ENCODE results near the gene NOL3.

NOL3 gene

DNA sequence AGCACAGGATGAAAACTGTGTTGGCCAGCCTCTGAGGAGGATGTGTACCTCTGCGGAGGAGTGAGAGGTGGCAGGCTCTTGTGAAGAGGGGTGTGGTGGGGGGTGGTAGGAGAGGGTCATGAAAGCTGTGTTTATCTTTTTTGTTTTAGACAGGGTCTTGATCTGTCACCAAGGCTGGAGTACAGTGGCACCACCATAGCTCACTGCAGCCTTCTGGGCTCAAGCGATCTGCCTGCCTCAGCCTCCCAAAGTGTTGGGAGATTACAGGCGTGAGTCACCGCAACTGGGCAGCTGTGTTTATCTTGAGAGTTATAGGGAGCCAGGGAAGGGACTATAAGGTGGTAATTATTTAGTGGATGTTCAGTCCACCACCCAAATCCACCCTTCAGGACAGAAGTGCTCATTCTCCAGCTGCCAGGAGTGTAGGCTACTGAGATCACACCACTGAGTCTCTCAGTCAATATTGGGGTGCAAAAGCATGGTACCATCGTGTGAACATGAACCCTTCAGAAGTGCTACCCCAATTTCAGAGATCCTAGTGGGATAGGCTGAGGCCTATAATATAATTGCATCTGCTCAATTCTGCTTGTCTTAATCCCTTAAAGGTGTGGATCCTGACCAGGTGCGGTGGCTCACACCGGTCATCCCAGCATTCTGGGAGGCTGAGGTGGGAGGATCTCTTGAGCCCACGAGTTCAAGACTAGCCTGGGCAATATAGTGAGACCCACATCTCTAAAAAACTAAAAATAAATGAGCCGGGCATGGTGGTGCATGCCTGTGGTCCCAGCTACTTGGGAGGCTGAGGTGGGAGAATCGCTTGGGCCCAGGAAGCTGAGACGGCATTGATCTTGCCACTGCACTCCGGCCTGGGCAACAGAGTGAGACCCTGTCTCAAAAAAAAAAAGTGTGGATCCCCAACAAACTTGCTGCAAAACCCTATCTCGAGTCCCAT, 20.4 kb downstream of the NOL3 start:
- DNase-seq = no peak

DNA sequence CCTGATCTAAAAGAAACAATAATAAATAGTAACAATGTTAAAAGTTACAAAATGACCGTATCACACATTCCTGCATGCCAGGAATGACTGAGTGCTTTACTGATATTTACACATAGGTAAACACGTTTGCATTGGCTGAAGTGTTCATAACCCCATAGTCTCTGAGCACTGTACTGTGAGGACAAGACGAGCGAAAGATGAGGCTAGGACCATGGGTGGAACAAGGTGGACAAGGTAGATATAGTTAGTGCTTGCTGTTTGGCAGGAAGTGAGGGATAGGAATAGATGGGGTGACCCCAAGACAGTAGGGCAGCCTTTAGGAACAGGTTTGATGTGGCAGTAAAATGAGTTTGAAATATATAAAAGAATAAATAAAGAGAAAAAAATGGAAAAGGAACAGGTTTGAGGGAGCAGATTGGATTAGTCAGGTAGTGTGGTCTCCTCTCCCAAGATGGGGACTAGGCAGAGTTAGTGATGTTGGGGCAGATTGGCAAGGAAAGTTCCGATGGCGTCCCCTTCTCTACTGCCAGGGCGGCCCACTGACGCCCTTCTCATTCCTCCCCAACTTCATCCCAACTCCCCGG, 21.2 kb downstream of the NOL3 start:
- DNase-seq = no peak

DNA sequence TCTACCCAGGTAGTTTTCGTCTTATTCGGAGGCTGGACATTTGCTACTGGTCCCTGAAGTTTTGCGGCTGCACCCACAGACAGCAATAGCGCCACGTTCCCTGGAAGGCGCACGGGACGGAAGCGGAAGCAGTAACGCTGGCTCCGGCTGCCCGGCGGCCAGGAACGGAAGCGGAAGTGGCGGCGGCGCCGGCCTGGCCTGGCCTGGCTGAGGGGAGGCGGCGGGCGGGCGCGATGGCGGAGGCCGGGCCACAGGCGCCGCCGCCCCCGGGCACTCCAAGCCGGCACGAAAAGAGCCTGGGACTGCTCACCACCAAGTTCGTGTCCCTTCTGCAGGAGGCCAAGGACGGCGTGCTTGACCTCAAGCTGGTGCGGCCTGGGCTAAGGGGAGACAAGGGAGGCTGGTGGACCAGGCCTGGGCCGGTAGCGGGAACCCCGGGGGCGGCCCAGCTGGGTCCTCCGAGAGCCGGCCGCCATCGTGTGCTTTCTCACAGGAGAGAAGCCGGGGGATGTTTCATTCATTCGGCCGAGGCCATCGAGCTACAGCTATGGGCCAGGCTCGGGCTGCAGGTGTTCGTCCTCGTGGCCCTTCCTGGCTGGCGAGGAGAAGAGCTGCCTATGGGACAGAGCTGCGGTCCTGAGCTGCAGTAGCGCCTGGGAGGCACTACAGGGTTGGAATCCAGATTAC, 21.8 kb downstream of the NOL3 start, which contains the start of gene E2F4:
TSS of gene E2F4 (plus strand) at position 161 of the 687 bp plus-strand sequence. CDS start at position 234, 73 bp downstream.
- peak; percentile 91 for DNase-seq

DNA sequence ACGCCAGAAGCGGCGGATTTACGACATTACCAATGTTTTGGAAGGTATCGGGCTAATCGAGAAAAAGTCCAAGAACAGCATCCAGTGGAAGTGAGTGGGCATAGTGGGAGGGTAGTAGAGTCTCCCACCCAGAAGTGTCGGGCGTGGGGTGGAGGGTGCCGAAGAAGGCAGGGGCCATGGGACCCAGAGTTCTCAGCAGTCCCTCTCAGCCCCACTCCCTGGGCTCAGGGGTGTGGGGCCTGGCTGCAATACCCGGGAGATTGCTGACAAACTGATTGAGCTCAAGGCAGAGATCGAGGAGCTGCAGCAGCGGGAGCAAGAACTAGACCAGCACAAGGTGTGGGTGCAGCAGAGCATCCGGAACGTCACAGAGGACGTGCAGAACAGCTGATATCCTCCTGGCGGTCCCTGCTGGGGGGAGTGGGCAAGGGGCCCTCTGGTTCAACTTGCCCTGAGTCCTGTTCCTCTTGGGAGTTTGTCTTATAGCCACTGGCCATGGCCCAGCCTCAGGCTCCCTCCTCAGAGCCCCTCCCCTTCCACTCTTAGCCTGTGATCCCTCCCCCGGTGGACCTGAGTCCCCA, 22.5 kb downstream of the NOL3 start:
- no peak for DNase-seq

DNA sequence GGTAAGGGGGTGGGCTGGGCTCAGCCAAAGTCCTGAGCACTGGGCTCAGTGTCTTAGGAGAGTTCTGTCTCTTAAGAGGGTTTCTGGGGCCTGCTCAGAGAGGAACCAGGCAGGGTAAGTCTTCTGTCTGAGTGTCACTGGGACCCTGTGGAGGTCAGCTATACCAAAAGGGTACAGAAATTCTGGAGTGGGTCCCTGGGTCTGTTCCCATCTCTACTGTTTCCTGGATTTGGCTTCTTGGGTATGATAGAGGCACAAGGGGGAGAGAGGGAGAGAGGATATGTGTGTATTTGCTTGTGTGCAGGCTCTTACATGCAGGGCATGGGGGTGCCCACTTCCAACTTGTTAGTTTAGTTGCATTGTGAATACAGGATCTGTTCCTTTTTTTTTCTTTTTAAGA, 23.2 kb downstream of the NOL3 start:
- DNase-seq = no peak

DNA sequence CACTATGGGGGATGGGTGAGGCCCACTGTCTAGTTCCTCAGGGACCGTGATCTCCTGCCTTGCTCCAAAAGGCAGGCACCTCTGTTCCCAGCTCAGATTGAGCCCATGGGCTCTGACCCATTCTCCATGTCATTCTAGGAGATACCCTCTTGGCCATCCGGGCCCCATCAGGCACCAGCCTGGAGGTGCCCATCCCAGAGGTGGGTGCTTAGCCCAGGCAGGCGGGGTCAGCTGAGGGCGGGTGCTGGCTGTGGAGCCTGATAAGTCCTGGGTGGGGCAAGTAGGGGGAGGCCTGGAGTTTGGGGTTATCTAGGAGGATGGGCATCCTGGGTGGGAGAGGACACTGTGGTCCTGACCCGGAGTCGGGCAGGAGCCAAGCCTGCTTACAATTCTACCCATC, 23.9 kb downstream of the NOL3 start:
- DNase-seq = no peak

DNA sequence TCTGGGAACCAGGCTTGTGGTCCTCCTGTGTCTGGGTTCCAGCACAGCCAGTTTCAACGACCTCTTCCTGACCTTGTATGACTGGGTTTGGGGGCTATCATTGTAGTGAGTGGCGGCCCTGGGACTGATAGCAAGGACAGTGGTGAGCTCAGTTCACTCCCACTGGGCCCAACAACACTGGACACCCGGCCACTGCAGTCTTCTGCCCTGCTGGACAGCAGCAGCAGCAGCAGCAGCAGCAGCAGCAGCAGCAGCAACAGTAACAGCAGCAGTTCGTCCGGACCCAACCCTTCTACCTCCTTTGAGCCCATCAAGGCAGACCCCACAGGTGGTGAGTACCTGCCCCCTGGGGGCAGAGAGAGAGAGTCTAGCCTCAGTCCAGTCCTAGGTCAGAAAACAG, 25.3 kb downstream of the NOL3 start:
- DNase-seq = no peak

DNA sequence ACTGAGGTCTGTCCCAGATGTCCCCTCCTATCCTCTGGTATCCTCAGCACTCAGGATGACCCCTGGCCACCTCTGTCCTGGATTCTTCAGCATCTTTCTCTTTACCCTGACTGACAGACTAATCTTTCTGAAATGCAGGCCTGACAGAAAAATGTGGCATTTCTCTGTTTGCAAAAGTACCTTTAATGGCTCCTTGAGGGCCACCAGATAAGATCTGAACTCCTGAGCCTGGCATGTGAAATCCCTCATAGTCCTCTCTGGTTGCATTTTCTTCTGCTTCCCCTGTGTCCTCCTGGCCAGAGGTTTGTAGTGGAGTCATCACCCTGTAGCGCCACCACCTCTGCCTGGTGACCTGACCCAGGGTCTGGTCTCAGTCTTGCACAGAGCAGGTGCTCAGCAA, 26.5 kb downstream of the NOL3 start:
- no peak for DNase-seq

DNA sequence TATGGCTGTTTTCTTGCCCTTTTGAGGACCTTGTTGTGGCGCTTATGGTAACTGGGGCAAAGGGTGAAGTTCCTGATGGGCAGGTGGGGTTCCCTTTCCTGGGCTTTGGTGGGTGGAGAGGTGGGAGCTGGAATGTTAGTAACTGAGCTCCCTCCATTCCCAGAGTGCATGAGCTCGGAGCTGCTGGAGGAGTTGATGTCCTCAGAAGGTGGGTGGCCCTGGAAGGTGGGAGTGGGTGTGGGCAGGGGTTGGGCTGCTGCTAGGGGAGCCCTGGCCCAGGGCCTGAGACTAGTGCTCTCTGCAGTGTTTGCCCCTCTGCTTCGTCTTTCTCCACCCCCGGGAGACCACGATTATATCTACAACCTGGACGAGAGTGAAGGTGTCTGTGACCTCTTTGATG, 27.4 kb downstream of the NOL3 start:
- DNase-seq = no peak

DNA sequence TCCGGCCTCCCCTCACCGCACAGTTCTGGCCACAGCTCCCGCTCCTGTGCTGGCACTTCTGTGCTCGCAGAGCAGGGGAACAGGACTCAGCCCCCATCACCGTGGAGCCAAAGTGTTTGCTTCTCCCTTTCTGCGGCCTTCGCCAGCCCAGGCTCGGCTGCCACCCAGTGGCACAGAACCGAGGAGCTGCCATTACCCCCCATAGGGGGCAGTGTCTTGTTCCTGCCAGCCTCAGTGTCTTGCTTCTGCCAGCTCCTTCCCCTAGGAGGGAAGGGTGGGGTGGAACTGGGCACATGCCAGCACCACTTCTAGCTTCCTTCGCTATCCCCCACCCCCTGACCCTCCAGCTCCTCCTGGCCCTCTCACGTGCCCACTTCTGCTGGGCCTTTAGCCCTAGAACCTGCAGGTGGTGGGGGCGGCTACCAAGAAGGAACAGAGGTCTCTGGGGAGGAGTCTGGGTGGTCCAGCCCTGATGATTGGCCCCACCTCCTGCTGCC, 27.9 kb downstream of the NOL3 start:
- no peak for DNase-seq

DNA sequence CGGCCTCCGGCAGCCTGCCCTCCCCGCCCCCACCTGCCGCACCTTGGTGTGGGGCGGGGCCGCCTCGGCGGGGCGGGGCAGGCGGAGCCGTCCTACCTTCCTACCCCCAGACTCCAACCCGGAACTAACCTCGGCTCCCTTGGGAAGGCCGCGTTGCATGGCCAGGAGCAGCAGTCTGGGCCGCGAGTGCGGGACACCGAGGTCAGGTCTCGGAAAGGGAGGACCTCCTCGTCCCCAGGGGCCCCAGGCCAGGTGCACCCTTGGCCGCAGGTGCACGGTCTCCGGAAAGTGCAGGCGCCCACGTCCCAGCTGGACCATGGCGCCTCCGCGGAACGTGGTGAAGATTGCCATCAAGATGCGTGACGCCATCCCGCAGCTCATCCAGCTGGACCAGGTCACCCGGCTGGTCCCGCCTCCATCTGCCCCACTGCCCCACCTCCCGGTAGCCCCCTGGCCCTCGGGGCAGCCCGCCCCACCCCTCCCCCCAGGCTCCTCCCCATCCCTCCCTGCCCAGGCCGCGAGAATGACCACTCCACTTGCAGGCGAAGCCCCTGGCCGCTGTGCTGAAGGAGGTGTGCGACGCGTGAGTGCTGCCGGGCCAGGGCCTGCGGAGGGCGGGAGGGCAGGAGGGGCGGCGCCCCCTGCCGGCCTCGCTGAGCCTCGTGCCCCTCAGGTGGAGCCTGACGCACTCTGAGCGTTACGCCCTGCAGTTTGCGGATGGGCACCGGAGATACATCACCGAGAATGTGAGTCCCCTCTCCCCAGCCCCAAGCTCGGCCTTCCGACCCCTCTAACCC, 28.9 kb downstream of the NOL3 start, which contains the start of gene ELMO3:
TSS of gene ELMO3 (plus strand) at position 121 of the 797 bp plus-strand sequence. CDS start at position 317, 196 bp downstream.
- no peak for DNase-seq

DNA sequence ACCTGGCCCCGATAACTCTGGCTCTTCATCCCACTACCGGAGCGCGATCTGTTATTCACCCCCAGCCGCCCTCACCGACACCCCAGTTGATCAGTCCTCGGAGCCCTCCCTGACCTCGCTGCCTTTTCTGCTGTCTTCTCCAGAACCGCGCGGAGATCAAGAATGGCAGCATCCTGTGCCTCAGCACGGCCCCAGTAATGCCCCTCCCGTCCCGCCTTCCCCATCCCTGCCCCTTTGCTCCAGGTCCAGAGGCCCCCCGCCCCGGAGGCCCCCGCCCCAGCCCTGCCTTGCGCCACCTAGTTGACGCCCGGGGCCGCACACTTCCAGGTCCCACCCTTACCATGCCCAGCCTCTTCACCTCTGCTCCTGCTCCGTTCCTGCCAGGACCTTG, 29.5 kb downstream of the NOL3 start:
- no peak for DNase-seq

DNA sequence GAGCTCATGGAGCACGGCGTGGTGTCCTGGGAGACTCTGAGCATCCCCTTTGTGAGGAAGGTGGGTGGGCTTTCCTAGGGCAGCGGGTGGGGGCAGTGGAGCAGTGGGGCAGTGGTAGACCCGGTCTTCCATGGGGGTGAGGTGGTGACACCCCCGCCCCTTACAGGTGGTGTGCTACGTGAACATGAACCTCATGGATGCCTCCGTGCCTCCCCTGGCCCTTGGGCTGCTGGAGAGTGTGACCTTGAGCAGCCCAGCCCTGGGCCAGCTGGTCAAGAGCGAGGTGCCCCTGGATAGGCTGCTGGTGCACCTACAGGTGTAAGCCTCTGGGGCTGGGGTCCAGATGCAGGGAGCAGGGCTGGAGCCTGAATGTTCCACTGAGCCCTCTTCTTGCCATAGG, 30.2 kb downstream of the NOL3 start:
- no peak for DNase-seq

DNA sequence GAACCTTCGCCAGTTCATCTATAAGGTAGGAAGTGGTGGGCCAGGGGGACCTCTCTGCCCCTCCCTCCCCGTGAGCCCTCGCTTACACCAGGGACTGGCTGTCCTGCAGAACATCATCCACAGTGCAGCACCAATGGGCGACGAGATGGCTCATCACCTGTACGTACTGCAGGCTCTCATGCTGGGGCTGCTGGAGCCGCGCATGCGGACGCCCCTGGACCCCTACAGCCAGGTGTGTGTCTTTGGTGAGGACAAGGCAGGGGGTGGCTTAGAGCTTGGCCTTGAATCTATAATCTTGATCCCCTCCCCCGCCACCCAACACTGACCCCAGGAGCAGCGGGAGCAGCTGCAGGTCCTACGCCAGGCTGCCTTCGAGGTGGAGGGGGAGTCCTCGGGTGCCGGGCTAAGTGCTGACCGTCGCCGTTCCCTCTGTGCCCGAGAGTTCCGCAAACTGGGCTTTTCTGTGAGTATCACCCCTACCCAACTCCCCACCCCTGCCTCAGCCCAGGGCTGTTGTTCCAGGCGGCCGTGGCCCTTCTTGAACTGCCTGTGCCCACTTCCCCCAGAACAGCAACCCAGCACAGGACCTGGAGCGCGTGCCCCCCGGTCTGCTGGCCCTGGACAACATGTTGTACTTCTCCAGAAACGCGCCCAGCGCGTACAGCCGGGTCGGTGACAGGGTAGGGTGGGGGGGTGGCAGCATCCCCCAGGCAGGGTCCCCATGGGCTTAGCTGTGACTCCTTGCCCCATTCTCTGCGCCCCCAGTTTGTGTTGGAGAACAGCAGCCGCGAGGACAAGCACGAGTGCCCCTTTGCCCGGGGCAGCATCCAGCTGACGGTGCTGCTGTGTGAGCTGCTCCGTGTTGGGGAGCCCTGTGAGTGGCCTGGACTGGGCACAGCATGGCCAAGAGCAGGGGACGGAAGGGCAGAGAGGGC, 31.3 kb downstream of the NOL3 start:
- no peak for DNase-seq

DNA sequence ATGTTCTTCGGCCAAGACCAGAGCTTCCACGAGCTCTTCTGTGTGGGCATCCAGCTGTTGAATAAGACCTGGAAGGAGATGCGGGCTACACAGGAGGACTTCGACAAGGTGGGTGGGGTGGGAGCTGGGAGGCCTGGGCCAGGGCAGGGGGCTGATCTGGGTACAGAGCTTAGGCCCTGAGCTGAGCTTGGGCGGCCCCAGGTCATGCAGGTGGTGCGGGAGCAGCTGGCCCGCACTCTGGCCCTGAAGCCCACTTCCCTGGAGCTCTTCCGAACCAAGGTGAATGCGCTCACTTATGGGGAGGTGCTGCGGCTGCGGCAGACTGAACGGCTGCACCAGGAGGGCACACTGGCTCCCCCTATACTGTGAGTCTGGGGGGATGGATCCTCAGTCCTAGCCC, 32.1 kb downstream of the NOL3 start:
- DNase-seq = no peak

DNA sequence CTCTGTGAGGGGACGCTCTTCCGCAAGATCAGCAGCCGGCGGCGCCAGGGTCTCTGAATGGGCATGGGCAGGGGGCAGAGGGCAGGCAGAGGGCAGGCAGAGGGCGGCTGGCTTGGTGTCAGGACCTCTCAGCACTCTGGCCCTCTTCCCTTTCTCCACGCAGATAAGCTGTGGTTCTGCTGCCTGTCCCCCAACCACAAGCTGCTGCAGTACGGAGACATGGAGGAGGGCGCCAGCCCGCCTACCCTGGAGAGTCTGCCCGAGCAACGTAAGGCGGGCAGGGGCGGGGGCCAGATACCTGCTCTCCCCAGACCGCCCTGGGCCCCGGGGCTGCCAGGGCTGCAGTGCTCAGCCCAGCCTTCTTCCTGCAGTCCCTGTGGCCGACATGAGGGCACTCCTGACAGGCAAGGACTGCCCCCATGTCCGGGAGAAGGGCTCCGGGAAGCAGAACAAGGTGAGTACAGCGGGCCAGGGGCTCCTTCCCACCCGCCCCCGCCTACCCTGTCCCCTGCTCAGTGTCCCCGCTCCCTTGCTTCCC, 32.7 kb downstream of the NOL3 start:
- DNase-seq = no peak

DNA sequence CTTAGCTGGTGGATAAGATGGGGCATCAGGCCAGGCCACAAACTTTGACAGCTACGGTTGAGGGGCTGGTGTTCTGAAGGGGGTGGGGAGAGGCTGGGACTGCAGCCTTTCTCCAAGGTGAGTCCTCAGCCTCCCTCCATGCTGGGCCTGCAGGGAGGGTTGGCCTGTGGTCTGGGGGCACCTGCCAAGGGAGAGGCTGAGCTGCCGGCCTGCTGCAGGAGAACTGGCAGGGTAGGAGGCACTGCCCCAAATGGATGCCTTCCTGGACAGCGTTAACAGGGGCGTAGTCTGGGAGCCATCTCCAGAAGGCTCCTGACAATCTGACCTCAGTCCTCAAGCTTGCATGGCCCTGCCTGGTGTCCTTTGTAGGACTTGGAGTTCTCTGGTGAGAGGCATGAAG, 33.7 kb downstream of the NOL3 start:
- DNase-seq = no peak

DNA sequence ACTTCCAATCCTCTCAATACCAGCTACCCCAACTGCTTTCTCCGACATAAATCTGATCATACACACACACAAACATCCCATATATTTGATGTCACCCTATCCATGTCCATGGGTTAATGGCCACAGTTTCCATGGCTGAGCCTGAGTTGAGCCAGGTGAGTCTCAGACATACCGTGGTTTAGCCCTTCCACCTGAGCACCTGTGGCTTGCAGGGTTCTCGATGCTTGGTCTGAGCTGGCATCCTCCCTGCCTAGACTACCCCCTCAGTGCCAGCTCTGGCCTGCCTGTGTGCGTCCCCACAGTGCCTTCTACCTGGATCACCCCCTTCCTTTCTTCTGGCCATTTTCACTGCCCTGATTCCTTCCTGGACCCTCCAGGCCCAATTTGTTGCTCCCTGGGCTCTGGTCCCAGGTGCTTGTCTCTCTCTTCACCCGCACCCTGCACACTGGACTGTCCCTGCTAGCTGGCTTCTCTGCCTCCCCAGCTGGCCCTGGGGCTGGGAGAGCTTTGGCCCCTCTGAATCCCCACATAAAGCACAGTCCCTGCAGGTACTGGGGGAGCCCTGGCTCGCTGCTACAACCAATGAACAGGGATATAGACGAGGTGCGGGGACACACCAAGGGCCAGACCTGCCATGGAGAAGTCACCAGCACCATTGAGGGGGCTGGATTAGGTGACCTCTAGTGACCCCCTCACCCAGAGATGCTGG, 35.9 kb downstream of the NOL3 start:
- DNase-seq = no peak

DNA sequence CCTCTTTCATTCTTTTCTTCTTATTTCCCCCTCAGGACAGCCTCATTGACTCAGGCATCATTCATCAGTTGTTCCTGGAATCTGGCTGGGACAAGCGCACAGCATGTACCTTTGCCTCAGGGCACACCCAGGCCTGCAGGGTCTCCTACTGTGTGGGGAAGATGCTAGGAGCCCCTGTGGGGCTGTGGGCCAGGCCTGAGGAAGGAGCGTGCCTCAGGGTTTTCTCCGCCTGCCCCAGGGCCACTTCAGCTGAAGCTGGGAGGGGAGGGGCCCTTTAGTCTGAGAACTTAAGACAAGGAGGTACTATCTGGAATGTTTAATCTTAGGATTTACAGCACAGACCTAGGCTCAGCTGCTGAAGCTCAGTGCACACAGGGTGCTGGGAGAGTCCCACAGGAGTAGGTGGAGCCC, 36.5 kb downstream of the NOL3 start:
- no peak for DNase-seq

All from left hindlimb (tissue), 1 donor.